ENCODE results near the gene CCL4L2. TPM values are rescaled to one million over a fixed set of nuclear protein-coding genes. Genes with fewer than 3 reads are reported as not detected.
A peak's percentile ranks its signal among the peaks of the same experiment; 100 is the strongest.
"Not testable (repeated sequence)": the region's sequence is repeated elsewhere in the genome, so short reads cannot be mapped to it uniquely, and the experiment has no call there.

Gene CCL4L2
- total and polyA plus RNA-seq, 11 donors = 0.18 to 6.8 (median 4.5) TPM; not detected in 8

DNA sequence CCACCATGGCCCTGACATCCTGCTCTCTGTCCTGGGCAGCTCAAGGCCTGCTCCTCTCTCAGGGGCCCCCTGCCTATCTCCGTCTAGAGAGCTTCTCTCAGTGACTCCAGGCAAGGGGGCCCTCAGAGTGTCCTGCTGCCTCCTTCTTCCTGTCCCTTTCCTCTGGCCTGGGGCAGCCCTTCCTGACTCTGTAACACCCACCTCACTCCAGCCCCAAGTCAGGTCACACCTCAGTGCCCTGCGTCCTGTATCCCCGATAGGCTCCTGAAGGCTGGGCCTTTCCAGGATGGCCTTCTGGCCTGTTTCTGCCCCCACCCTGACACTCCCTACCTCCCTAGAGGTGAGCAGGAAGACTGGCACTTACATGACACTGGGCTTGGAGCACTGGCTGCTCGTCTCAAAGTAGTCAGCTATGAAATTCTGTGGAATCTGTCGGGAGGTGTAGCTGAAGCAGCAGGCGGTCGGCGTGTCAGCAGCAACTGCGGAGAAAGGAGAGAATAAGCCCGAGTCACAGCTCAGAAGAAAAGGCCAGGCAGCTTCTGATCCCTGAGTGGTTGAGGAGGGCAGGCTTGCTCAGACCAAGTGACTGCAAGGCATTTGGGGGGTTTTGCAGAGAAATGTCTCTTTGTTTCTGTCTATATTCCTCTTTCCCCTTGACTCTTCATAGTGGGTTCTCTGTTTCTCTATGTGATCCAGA lies 15.3 kb upstream of the CCL4L2 start:
- no peak overlapping the region for H3K27ac ChIP-seq
- no peak for DNase-seq
- peaks cover 0 to 20% (median 0%) of the 10 kb centered on the region in 9 donors for H3K27me3 ChIP-seq
- 72 to 74% (median 73%) methylated on average over 10 of the region's 10 CpGs for WGBS, 4 donors
- peaks cover 0 to 32% (median 1%) of the 10 kb centered on the region in 12 donors for H3K4me1 ChIP-seq
- no peaks in the 10 kb centered on the region for H3K36me3 ChIP-seq
- ATAC-seq = no peak
- no peak for TF ChIP-seq POLR2A (IDR thresholded peaks at IDR 0.05)
- TF ChIP-seq, protein P1, sequence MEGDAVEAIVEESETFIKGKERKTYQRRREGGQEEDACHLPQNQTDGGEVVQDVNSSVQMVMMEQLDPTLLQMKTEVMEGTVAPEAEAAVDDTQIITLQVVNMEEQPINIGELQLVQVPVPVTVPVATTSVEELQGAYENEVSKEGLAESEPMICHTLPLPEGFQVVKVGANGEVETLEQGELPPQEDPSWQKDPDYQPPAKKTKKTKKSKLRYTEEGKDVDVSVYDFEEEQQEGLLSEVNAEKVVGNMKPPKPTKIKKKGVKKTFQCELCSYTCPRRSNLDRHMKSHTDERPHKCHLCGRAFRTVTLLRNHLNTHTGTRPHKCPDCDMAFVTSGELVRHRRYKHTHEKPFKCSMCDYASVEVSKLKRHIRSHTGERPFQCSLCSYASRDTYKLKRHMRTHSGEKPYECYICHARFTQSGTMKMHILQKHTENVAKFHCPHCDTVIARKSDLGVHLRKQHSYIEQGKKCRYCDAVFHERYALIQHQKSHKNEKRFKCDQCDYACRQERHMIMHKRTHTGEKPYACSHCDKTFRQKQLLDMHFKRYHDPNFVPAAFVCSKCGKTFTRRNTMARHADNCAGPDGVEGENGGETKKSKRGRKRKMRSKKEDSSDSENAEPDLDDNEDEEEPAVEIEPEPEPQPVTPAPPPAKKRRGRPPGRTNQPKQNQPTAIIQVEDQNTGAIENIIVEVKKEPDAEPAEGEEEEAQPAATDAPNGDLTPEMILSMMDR (IDR thresholded peaks at IDR 0.05) = no peak
- H3K4me3 ChIP-seq = no peak overlapping the region
- intact Hi-C loops (cut with DNase I) = loop anchor here in 1 of 10 donors (10.0 kb wide), 1 partner anchor 71 kb away; no protein-coding TSS in a partner anchor
- H3K9me3 ChIP-seq = no peaks in the 10 kb centered on the region

DNA sequence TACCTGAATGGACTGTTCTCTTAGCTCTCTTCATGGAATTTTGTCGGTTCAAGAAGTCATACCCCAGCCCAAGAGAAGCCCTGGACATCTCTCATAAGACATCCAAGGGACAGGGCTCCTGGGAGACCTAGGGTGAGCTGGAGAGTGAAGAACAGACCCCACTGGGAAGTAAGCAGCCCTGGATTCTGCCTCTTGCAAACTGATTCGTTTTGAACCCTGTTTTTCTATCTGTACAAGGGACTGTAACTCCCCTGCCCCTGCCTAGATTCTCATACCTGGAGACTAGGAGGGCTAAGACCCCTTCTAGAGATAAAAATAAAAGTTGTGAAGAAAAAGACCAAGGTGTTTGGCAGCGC lies 14.8 kb upstream of the CCL4L2 start:
- no peak for ATAC-seq
- Histone ChIP-seq H3K4me1 (peaks cover 0 to 32% (median 1%) of the 10 kb centered on the region in 12 donors), H3K9me3 (no peaks in the 10 kb centered on the region), H3K27ac (no peak overlapping the region), H3K36me3 (no peaks in the 10 kb centered on the region), H3K27me3 (peaks cover 0 to 23% (median 0%) of the 10 kb centered on the region in 9 donors), H3K4me3 (no peak overlapping the region)
- TF ChIP-seq, protein P1 (IDR thresholded peaks at IDR 0.05) = no peak
- TF ChIP-seq POLR2A (IDR thresholded peaks at IDR 0.05) = no peak
- no peak for DNase-seq
- intact Hi-C loops (cut with DNase I) = loop anchor here in 1 of 10 donors (10.0 kb wide), 1 partner anchor 71 kb away; no protein-coding TSS in a partner anchor
- WGBS, 4 donors = 65 to 87% (median 71%) methylated on average over 3 of the region's 3 CpGs

DNA sequence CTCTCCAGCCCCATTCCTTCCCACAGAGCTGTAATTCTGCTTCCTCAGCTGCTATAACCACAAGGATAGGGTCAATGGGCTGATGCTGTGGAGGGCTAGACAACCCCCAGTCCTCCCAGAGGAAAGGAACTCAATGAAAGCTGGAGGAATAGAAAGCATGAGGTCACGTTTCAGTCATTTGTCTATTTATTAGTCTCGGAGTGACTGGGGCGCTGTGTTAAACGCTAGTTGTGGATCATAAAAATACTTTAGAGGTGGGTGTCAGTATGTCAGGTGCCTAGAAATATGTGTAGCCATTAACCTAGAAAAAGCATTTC lies 13.5 kb upstream of the CCL4L2 start:
- ATAC-seq = peak in 1 of 4 donors; percentile 53
- Histone ChIP-seq H3K27me3 (peaks cover 0 to 23% (median 0%) of the 10 kb centered on the region in 9 donors), H3K36me3 (no peaks in the 10 kb centered on the region), H3K4me3 (no peak overlapping the region), H3K27ac (peak overlapping the region in 2 of 12 donors; percentile 33 to 49), H3K4me1 (peaks cover 0 to 24% (median 1%) of the 10 kb centered on the region in 12 donors), H3K9me3 (no peaks in the 10 kb centered on the region)
- no peak for DNase-seq
- 75 to 78% (median 77%) methylated on average over 4 of the region's 4 CpGs for WGBS, 4 donors
- TF ChIP-seq, protein P1 (IDR thresholded peaks at IDR 0.05) = no peak
- no peak for TF ChIP-seq POLR2A (IDR thresholded peaks at IDR 0.05)
- intact Hi-C loops (cut with DNase I) = loop anchor here in 1 of 10 donors (10.0 kb wide), 1 partner anchor 73 kb away; no protein-coding TSS in a partner anchor

DNA sequence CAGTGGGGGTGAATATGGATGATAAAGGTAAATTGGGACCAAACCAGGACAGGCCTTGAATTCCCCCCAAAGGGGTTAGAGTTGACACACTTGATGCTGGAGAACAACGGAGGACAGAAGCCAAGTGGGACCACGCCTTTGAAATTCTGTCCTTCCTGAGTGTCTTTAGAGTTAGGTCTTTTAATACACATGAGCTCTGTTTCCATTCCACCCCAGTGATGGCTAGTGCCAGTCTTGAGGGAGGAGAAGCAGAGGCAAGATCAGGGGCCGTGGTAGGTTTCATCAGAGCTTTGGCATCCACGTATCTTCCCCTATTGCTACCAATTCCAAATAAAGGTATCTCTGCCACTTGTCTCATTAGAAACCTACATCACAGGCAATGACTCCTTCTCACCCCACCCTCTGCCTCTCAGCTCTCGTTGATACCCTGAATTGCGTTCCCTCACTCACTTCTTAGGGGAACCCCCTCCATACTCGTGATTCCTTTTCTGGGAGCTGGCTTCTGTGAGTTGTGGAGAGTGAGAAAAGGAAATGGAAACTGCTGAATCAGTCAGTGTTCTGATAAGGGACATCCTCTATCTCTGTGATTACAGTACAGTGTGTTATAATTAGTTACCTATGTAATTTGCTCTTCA lies 11.9 kb upstream of the CCL4L2 start:
- Histone ChIP-seq H3K4me3 (no peak overlapping the region), H3K4me1 (peaks cover 0 to 14% (median 0%) of the 10 kb centered on the region in 12 donors), H3K27me3 (peaks cover 0 to 23% (median 0%) of the 10 kb centered on the region in 9 donors), H3K36me3 (no peaks in the 10 kb centered on the region), H3K27ac (no peak overlapping the region), H3K9me3 (no peaks in the 10 kb centered on the region)
- intact Hi-C loops (cut with DNase I) = loop anchor here in 1 of 10 donors (10.0 kb wide), 1 partner anchor 74 kb away; no protein-coding TSS in a partner anchor
- DNase-seq (no peak), ATAC-seq (peak in 1 of 4 donors; percentile 39)
- WGBS, 4 donors = 35 to 44% (median 37%) methylated on average over 7 of the region's 7 CpGs
- TF ChIP-seq POLR2A (IDR thresholded peaks at IDR 0.05) = no peak
- TF ChIP-seq, protein P1 (IDR thresholded peaks at IDR 0.05) = no peak

DNA sequence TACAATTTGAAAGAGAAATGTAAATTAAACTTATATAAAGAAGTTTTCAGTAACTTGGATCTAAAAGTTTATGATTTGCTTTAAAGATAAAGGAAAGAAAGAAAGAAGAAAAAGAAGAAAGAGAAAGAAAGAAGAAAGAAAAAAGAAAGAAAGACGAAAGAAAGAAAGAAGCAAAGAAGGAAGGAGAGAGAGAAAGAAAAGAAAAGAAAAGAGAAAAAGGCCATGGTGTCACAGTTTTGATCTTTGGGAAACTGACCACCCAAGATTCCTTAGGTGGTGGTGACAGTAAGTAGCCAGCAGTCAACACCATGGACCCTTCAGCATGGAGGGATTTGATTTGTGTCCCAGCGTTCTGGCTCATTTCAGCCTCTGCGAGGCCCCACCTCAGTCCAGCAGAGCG lies 9.8 kb upstream of the CCL4L2 start:
- H3K9me3 ChIP-seq; ATAC-seq; H3K4me3 ChIP-seq; H3K27ac ChIP-seq; H3K36me3 ChIP-seq; intact Hi-C loops (cut with DNase I); DNase-seq: not testable (repeated sequence)
- WGBS, 4 donors = 76 to 97% (median 90%) methylated on average over 1 to 4 of the region's 4 CpGs
- peaks cover 0 to 27% (median 0%) of the 10 kb centered on the region in 9 donors for H3K27me3 ChIP-seq
- H3K4me1 ChIP-seq = peaks cover 0 to 14% (median 0%) of the 10 kb centered on the region in 12 donors

DNA sequence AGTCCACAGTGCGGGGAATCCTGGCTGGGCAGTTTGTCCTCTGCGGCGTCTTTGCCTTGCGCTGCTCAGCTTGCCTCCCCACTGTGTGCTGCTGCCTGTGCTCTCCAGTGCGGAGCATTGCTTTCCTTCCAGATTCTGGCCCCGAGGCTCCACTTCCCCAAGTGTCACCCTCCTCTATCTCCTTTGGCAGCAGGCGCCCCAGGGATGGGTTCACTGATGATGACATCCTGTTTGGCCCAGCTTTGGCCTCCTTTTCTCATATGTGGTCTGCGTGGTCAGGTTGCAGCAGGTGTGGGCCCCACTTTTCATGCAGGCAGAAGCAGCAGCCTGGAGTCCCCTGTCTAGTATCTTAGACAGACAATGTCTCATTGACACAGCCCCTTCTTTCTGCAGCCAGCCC lies 9.4 kb upstream of the CCL4L2 start:
- H3K36me3 ChIP-seq; ATAC-seq; H3K27ac ChIP-seq; H3K4me3 ChIP-seq; DNase-seq; H3K9me3 ChIP-seq; intact Hi-C loops (cut with DNase I): not testable (repeated sequence)
- H3K27me3 ChIP-seq = peaks cover 0 to 26% (median 0%) of the 10 kb centered on the region in 9 donors
- peaks cover 0 to 14% (median 0%) of the 10 kb centered on the region in 12 donors for H3K4me1 ChIP-seq
- WGBS, 4 donors = 81 to 86% (median 85%) methylated on average over 7 to 8 of the region's 8 CpGs

Data from heart left ventricle (tissue), 16 donors.